Fibroblast of pulmonary artery (primary cell): Measurements from ENCODE around the gene CIAO3.
A peak's percentile ranks its signal among the peaks of the same experiment; 100 is the strongest.

Experiments
- DNase-seq: peaks from one replicate; pipeline ENCODE4 v3.0.0-alpha.2; 2010; ENCODE audit warnings: low read depth
- H3K4me3 ChIP-seq: replicated peaks from 2 replicates; pipeline ENCODE4 v1.5.1; 2011; ENCODE audit warnings: low read depth, mild to moderate bottlenecking, control low read depth, low read length, moderate library complexity
- CTCF ChIP-seq: IDR thresholded peaks from 2 replicates; pipeline ENCODE4 v1.5.1; 2011; ENCODE audit warnings: mild to moderate bottlenecking, control low read depth, low read length, inconsistent platforms; ENCODE audit errors: missing control alignments

The CIAO3 gene

DNA sequence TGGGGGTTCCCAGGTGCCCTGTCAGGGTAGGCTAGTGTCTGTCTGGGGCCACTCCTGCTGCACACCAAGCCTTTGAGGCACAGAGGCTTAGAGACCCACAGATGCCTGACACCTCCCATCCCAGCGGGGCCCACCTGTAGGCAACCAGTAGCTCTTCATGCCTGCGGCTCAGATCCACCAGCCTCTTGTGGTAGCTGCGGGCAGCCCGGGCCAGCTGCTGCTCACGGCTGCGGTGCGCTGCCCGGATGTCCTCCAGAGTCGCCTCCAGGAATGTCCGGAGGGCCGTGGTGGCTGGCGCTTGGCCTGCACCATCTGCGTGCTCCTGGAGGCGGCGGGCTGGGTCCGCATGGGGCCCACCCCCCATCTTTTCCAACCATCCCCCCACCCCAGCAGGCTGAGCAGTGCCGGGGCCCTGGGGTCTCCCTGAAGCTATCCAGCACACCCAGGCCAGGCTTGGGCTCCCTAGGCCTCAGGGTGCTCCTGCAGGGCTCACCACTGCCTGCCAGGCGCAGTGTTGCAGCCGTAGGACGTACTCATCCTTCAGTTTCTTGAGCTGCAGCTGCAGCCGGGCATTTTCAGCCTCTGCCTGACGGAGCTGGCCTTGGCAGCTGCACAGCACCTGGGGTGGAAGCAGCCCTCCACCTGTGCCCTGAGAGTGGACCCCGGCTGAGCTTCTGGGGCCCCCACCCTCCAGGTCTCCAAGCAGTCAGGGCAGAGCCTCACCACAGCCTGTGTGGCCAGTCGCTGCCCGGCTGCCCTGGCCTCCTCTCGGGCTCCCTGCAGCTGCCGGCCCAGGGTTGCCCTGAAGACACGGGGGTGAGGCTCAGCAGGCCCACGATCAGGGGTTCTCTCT is 16.4 kb downstream of the CIAO3 start:
- no peak for DNase-seq
- TF ChIP-seq CTCF: no peak
- H3K4me3 ChIP-seq: no peak overlapping the region

- no peak for DNase-seq
- no peak for TF ChIP-seq CTCF
- H3K4me3 ChIP-seq: no peak overlapping the region
Measured at GRCh38 chr16:723695-724094, 17.1 kb downstream of the CIAO3 start.

- no peak overlapping the region for H3K4me3 ChIP-seq
Measured at GRCh38 chr16:722835-723633, 17.8 kb downstream of the CIAO3 start.

GRCh38 chr16:721765-722540 is 18.8 kb downstream of the CIAO3 start:
- DNase-seq: no peak
- TF ChIP-seq CTCF: no peak
- H3K4me3 ChIP-seq: peak overlapping the region; percentile 70

More at GRCh38 chr16:722835-723633, 17.8 kb downstream of the CIAO3 start:
- TF ChIP-seq CTCF: no peak
- no peak for DNase-seq

- no peak for TF ChIP-seq CTCF
- H3K4me3 ChIP-seq: peak within 1 kb of the TSS; percentile 70
- peak; percentile 71 for DNase-seq
Measured at GRCh38 chr16:720990-721764, 19.6 kb downstream of the CIAO3 start, which contains the start of gene ANTKMT. ANTKMT (plus strand) TSS chr16:721146; CDS start chr16:721275, 129 bp downstream.

DNA sequence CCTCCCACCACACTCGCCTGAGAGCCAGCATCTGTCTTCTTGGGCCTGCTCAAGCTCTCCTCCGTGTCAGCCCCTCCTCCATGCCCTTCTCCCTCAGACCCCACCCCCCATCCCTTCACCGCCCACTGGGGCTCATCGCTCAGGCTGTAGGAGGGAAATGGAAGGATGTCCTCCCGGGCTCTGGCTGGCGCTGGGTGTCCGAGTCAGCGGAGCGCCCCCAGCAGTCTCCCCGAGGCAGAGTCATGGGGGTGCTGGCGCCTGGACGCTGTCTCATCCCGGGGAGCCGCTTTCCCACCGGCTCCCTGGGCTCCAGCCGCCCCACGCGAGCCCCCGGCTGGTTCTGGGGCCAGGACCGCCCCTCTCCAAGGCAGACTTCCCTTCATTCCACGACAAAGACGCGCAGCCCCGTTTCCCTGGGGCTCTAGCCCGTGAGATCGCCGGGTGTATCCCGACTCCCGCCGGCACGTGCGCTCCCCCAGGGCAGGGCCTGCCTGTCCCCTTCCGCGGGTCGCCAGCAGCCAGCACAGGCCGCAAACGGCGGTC is 20.3 kb downstream of the CIAO3 start:
- TF ChIP-seq CTCF: peak; percentile 18
- peak overlapping the region; percentile 70 for H3K4me3 ChIP-seq
- DNase-seq: peak; percentile 67
